HCT116 (cell line): Measurements from ENCODE around the gene DYNLRB1. TPM values are rescaled to one million over a fixed set of nuclear protein-coding genes. Genes with fewer than 3 reads are reported as not detected.
A peak's percentile ranks its signal among the peaks of the same experiment; 100 is the strongest.

Experiments
- ATAC-seq: fragments of 200-7000 bp; cut with Tn5 transposase; 2 replicates; pipeline ENCODE4 v1.9.1; 2020; ENCODE audit warnings: mild to moderate bottlenecking, moderate library complexity
- BruUV-seq: library from RNA; stranded (reverse); fragments of 400-500 nt; replicated peaks from 2 replicates; lab custom pipeline; 2021; lab: Mats Ljungman, UMichigan
- CTCF ChIA-PET: fragments of 300-600 bp; sonication (Branson Sonifier 250); formaldehyde crosslinking; loops from one replicate; lab custom pipeline; 2021; ENCODE audit warnings: antibody characterized with exemption; lab: Charles Lee
- POLR2A ChIA-PET: fragments of 300-600, 350-600 bp; sonication (Branson Sonifier 250); formaldehyde crosslinking; loops from one replicate; lab custom pipeline; 2021; ENCODE audit warnings: antibody characterized with exemption; lab: Charles Lee
- RAD21 ChIA-PET, 2 experiments: fragments of 300-600 bp; sonication (Branson Sonifier 250); formaldehyde crosslinking; loops; one replicate each; lab custom pipeline; 2023; ENCODE audit warnings: low total read pairs in 2 of 2; ENCODE audit not compliant: uncharacterized antibody in 2 of 2, unreplicated experiment in 2 of 2, low non-redundant PET in 1 of 2; lab: Charles Lee
- DNase-seq: peaks from one replicate; pipeline ENCODE4 v3.0.0-alpha.2; 2010; ENCODE audit warnings: low read depth, low spot score
- H2AFZ ChIP-seq: fragments of 200-600 bp; shearing (Covaris generic), sonication (generic); 2 replicates; pipeline ENCODE4 v1.6.1; 2017; ENCODE audit warnings: low read depth, mixed run types, mixed read lengths, antibody characterized with exemption, low read length; ENCODE audit not compliant: poor library complexity, severe bottlenecking
- H3K27ac ChIP-seq: 2 replicates; pipeline ENCODE4 v1.5.1; 2012; ENCODE audit warnings: low read depth, low read length
- H3K27me3 ChIP-seq: fragments of 200-600 bp; sonication (generic); 2 replicates; pipeline ENCODE4 v1.6.1; 2016; ENCODE audit warnings: mixed run types, low read length, mixed read lengths; ENCODE audit not compliant: insufficient read depth
- H3K36me3 ChIP-seq, 2 experiments: fragments of 200-500 bp in 1 of 2; fragments of 200-600 bp in 1 of 2; sonication (Bioruptor generic) in 1 of 2; sonication (generic) in 1 of 2; 2 replicates each; pipeline versions ENCODE4 v1.5.1 to v1.6.1; 2014 to 2016; ENCODE audit warnings: low read length in 2 of 2, inconsistent platforms in 1 of 2, mixed read lengths in 1 of 2, mixed run types in 1 of 2; ENCODE audit not compliant: insufficient read depth in 2 of 2, control insufficient read depth in 1 of 2
- H3K4me1 ChIP-seq, 2 experiments: fragments of 200-600 bp in 1 of 2; sonication (generic) in 1 of 2; 2 replicates each; pipeline versions ENCODE4 v1.5.1 to v1.6.1; 2012 to 2017; ENCODE audit warnings: low read length in 2 of 2, inconsistent platforms in 1 of 2, mild to moderate bottlenecking in 1 of 2, mixed read lengths in 1 of 2, mixed run types in 1 of 2, moderate library complexity in 1 of 2; ENCODE audit not compliant: insufficient read depth in 2 of 2, control insufficient read depth in 1 of 2
- H3K4me2 ChIP-seq: fragments of 200-600 bp; sonication (generic); 2 replicates; pipeline ENCODE4 v1.6.1; 2017; ENCODE audit warnings: mixed run types, low read length, mixed read lengths
- H3K4me3 ChIP-seq, 2 experiments: fragments of 200-600 bp in 1 of 2; sonication (generic) in 1 of 2; replicated peaks in 1 of 2; 2 replicates each; pipeline ENCODE4 v1.5.1; 2011 to 2016; ENCODE audit warnings: low read length in 2 of 2, control low read depth in 1 of 2, low read depth in 1 of 2, mild to moderate bottlenecking in 1 of 2, mixed read lengths in 1 of 2, mixed run types in 1 of 2
- H3K79me2 ChIP-seq: fragments of 200-600 bp; sonication (generic); 2 replicates; pipeline ENCODE4 v1.6.1; 2017; ENCODE audit warnings: mild to moderate bottlenecking, mixed run types, low read length, moderate library complexity, mixed read lengths; ENCODE audit not compliant: insufficient read depth
- H3K9ac ChIP-seq: fragments of 200-600 bp; sonication (generic); 2 replicates; pipeline ENCODE4 v1.6.1; 2016; ENCODE audit warnings: low read length, mixed read lengths
- H3K9me2 ChIP-seq: fragments of 200-600 bp; sonication (generic), shearing (Covaris generic); 2 replicates; pipeline ENCODE4 v1.6.1; 2017; ENCODE audit warnings: mixed run types, mild to moderate bottlenecking, moderate library complexity; ENCODE audit not compliant: insufficient read depth
- H3K9me3 ChIP-seq, 2 experiments: fragments of 200-500 bp in 1 of 2; fragments of 200-600 bp in 1 of 2; sonication (Bioruptor generic) in 1 of 2; sonication (generic) in 1 of 2; 2 replicates each; pipeline ENCODE4 v1.6.1; 2014 to 2017; ENCODE audit warnings: low read length in 2 of 2, mixed read lengths in 2 of 2, inconsistent platforms in 1 of 2, low read depth in 1 of 2, mild to moderate bottlenecking in 1 of 2, mixed run types in 1 of 2, moderate library complexity in 1 of 2; ENCODE audit not compliant: control insufficient read depth in 1 of 2, insufficient read depth in 1 of 2
- H4K20me1 ChIP-seq: fragments of 200-600 bp; sonication (generic), shearing (Covaris generic); 2 replicates; pipeline ENCODE4 v1.6.1; 2017; ENCODE audit warnings: mixed run types, mild to moderate bottlenecking, moderate library complexity; ENCODE audit not compliant: insufficient read depth
- CTCF ChIP-seq, 3 experiments: fragments of 200-600 bp in 1 of 3; sonication (generic) in 1 of 3; IDR thresholded peaks in 2 of 3; conservative IDR thresholded peaks in 1 of 3; 2 replicates each; pipeline ENCODE4 v1.5.1; 2012 to 2017; ENCODE audit warnings: low read depth in 2 of 3, low read length in 2 of 3, antibody characterized with exemption in 1 of 3, borderline replicate concordance in 1 of 3, control low read depth in 1 of 3, mild to moderate bottlenecking in 1 of 3, mixed read lengths in 1 of 3, mixed run types in 1 of 3, moderate library complexity in 1 of 3; ENCODE audit not compliant: insufficient read depth in 1 of 3
- FOSL1 ChIP-seq: IDR thresholded peaks from 2 replicates; pipeline ENCODE4 v1.6.1; 2012; ENCODE audit warnings: low read depth
- JUND ChIP-seq: IDR thresholded peaks from 2 replicates; pipeline ENCODE4 v1.6.1; 2012
- MAX ChIP-seq: IDR thresholded peaks from 2 replicates; pipeline ENCODE4 v1.6.1; 2012
- POLR2AphosphoS5 ChIP-seq: IDR thresholded peaks from 2 replicates; pipeline ENCODE4 v1.6.1; 2011; ENCODE audit warnings: mild to moderate bottlenecking, low read depth, low read length, moderate library complexity
- RAD21 ChIP-seq: IDR thresholded peaks from 2 replicates; pipeline ENCODE4 v1.6.1; 2012; ENCODE audit warnings: low read depth, mild to moderate bottlenecking
- SP1 ChIP-seq: IDR thresholded peaks from 2 replicates; pipeline ENCODE4 v1.6.1; 2012; ENCODE audit warnings: low read depth
- ZFX ChIP-seq: fragments of 450-650 bp; IDR thresholded peaks from 2 replicates; pipeline ENCODE4 v1.6.1; 2017
- intact Hi-C: fragments of 100-400 bp; cut with micrococcal nuclease; formaldehyde crosslinking; loops from 2 replicates; pipeline ENCODE4 v1.10.0; 2022
- total RNA-seq: library from RNA; stranded (reverse); gene quantifications from one replicate; pipeline ENCODE4 v1.2.1, GENCODE V29; 2021; ENCODE audit not compliant: unreplicated experiment

DYNLRB1 gene
- total RNA-seq, 1 experiment from 2014 or later = 106 TPM

- Histone ChIP-seq H3K27me3 (no peaks in the 10 kb centered on the region), H3K9ac (no peak overlapping the region), H3K9me2 (no peaks in the 10 kb centered on the region), H3K79me2 (no peaks in the 10 kb centered on the region), H2AFZ (no peak overlapping the region), H3K4me3 (no peak overlapping the region), H3K4me2 (no peak overlapping the region), H3K27ac (no peak overlapping the region), H3K36me3 (no peaks in the 10 kb centered on the region), H4K20me1 (no peaks in the 10 kb centered on the region), H3K4me1 (peaks cover 0 to 29% of the 10 kb centered on the region in 2 experiments; a peak in 2 of 4 replicates), H3K9me3 (no peaks in the 10 kb centered on the region)
- BruUV-seq = no TSS peak
- DNase-seq (no peak), ATAC-seq (no peak)
- POLR2A ChIA-PET = no interaction called here
- intact Hi-C loops = loop anchor here (2.0 kb wide), 2 partner anchors 130 to 190 kb away; no protein-coding TSS in a partner anchor
- CTCF ChIA-PET = no interaction called here
- RAD21 ChIA-PET = interaction anchor here (0.6 to 1.0 kb wide), 3 partner anchors 42 to 131 kb away, joined by 3 to 6 read pairs (median 3); no protein-coding TSS in a partner anchor
- TF ChIP-seq POLR2AphosphoS5 (no peak), SP1 (no peak)
These were observed 62.3 kb downstream of the DYNLRB1 start for GRCh38 chr20:34578521-34578920.

GRCh38 chr20:34579191-34579978, 63.2 kb downstream of the DYNLRB1 start:
- no peak overlapping the region for H3K4me3 ChIP-seq
- peak; percentile 28 for DNase-seq
- no peak overlapping the region for H2AFZ ChIP-seq
- CTCF ChIA-PET = no interaction called here
- H3K36me3 ChIP-seq = no peaks in the 10 kb centered on the region
- peaks cover 0 to 31% of the 10 kb centered on the region in 2 experiments; a peak in 2 of 4 replicates for H3K4me1 ChIP-seq
- TF ChIP-seq CTCF (IDR thresholded peaks at IDR 0.05 in 2 of 3, conservative IDR thresholded peaks at IDR 0.05 in 1 of 3; ENCODE audit: borderline replicate concordance in 1 of 3, insufficient read depth in 1 of 3, low read depth in 2 of 3, low read length in 2 of 3) = peak; percentile 46 to 60 (median 49); a peak in 5 of 6 replicates
- TF ChIP-seq FOSL1 = peak; percentile 59
- TF ChIP-seq SP1 = no peak
- TF ChIP-seq RAD21 = peak; percentile 82
- no peak for TF ChIP-seq ZFX
- no peak for TF ChIP-seq MAX
- peak; percentile 41; the same call in 1 of the 2 replicates for TF ChIP-seq JUND
- no peaks in the 10 kb centered on the region for H4K20me1 ChIP-seq
- no peak overlapping the region for H3K27ac ChIP-seq
- ATAC-seq = peak; percentile 89
- H3K9ac ChIP-seq = no peak overlapping the region
- POLR2A ChIA-PET = no interaction called here
- no peaks in the 10 kb centered on the region for H3K79me2 ChIP-seq
- H3K27me3 ChIP-seq = no peaks in the 10 kb centered on the region
- no peaks in the 10 kb centered on the region for H3K9me3 ChIP-seq
- intact Hi-C loops = loop anchor here (2.0 kb wide), 2 partner anchors 129 to 189 kb away; no protein-coding TSS in a partner anchor
- BruUV-seq = no TSS peak
- H3K9me2 ChIP-seq = no peaks in the 10 kb centered on the region
- RAD21 ChIA-PET = interaction anchor here in 1 of 2 experiments (1.0 kb wide), 2 partner anchors 129 to 130 kb away, joined by 3 read pairs; no protein-coding TSS in a partner anchor
- H3K4me2 ChIP-seq = no peak overlapping the region
